Tibial nerve (tissue), 4 donors: Measurements from ENCODE around the gene SNRNP200.

Experiments
- CTCF ChIP-seq, 5 experiments: fragments of 200-600 bp in 3 of 5; fragments of 450-650 bp in 2 of 5; sonication (generic) in 3 of 5; IDR thresholded peaks; one replicate each; pipeline ENCODE4 v1.5.1; 2016 to 2019; ENCODE audit warnings: antibody characterized with exemption in 5 of 5, mild to moderate bottlenecking in 3 of 5, moderate library complexity in 2 of 5
- EP300 ChIP-seq, 2 donors: sonication (generic); formaldehyde crosslinking; IDR thresholded peaks; one replicate each; pipeline ENCODE4 v1.6.1; 2017; ENCODE audit warnings: antibody characterized with exemption in 2 of 2, mild to moderate bottlenecking in 1 of 2

DNA sequence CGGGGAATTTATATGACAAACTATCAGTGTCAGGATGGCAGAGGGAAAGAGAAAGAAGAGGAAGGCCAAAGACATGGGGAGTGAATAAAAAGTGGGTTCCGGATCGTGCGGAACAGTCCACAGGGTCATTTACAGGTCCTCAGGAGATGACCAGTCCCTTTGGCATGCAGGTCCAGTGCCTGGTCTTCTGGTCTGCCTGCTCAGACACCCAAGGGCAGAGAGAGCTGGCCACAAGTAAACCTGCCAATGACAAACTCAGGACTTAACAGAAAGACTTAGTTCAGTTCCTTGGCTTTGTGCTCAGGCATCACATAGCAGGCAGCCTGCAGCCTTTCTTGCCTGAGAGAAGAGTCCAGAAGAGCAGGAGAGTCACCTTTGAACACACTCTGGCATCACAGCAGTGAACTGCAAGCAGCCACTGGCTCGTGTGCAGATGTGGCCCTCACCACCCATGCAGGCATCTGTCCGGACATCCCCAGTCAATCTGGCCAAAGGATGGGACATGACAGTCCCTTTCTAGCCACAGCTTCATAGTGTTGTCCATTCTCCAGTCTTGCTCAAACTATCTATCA lies 53.5 kb downstream of the SNRNP200 start:
- no peak for TF ChIP-seq CTCF (IDR thresholded peaks at IDR 0.05)
- TF ChIP-seq EP300 (IDR thresholded peaks at IDR 0.05) = peak in 1 of 2 donors; percentile 17
